DMS153 (cell line): ENCODE results near the gene KLK11.
"Not testable (repeated sequence)": the region's sequence is repeated elsewhere in the genome, so short reads cannot be mapped to it uniquely, and the experiment has no call there.

Experiments
- DNase-seq: peaks from one replicate; lab custom pipeline; 2025; lab: John Stamatoyannopoulos, UW

Gene KLK11

GRCh38 chr19:51003316-51003715 is 23.1 kb downstream of the KLK11 start:
- DNase-seq, result no peak

DNA sequence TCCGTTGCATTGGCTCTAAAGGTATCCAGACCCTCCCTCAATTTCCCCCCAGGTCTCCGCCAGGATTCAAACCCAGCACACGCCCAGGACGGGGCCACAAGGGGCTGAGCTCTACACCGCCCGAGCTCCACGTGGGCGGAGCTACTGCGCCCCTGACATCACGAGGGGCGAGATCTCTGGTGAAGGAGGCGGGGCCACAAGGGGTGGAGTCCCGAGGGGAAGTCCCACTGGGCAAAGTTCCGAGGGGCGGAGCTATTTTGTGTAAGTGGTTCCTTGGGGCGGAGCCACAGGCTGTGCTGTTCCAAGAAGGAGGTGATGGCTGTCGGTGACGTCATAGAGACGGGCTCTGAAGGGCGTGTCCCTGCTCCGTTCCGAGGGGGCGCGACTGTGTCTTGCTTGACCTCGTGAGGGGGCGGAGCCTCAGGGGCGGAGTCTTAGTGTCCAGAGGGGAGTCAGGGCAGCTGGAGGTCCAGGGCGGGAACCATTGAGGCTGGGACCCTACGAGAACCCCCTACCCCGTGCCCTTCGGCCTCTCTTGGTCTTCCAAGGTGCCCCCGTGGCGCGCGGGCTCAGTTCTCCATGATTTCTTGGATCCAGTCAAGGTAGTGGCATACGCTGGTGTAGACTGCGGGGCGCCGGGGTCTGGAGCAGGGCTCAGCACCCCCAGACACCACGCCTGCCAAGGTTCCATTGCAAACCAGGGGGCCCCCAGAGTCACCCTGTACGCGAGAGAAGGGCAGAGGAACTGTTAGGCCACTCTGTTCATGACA is 23.7 kb downstream of the KLK11 start:
- no peak for DNase-seq

DNA sequence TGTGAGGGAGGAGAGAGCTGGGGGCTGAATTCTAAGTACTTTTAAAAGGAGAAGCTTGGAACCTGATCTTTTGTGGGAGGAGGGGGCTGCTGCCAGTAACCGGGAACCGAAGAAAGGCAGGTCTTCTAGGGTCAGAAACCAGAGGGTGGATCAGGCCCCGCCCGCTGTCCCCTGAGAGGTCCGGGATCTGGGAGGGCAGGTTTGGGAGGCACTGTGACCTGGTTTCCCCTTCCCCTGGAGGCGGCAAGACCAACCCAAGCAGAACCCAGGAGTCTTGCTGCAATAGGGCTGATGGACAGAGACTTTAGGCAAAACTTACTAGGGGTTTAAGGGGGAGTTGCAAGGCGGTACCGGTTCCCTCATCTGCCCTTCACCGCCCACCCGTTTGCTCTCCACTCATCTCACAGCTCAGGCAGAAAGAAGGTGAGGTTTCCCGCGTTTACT is 24.3 kb downstream of the KLK11 start:
- DNase-seq, result no peak

DNA sequence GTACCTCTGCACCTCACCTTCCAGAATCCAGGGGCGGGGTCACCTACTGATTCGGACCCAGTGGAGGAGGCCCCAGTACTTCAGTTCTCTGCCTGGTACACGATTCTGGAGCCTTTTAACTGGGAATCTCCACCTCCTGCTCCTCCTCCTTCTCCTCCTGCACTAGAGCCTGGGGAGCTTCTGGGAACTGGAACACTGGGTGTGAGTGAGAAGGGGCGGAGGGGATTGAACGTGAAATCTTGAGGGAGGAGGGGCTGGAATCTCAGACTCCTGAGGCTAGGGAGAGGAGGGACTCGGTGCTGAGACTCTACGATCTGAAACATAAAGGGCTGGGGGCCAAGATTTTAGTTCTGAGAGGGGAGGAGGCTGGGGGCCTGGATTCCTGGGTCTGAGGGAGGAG is 24.9 kb downstream of the KLK11 start, which contains the start of gene KLK8:
Gene KLK8 (minus strand): TSS at position 90 of the 400 bp plus-strand sequence. CDS start 437 bp downstream, outside the sequence.
- no peak for DNase-seq

DNA sequence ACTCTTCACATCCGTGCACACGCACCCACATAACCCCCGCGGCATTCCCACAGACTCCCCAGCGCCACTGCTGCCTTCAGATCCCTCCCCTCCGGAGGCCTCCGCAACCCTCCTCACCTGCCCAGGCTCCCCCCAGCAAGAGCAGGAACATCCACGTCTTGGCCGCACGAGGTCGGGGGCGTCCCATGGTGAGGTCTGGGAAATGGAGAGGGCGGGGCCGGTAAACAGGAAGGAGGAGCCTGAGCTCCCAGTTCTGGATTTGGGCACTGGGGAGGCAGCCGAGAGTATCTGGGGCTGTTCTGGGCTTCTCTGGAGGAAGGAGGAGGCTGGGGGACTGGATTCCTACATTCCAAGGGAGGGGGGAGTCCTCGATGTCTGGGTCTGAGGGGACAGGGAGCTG is 25.4 kb downstream of the KLK11 start:
- DNase-seq, result no peak

DNA sequence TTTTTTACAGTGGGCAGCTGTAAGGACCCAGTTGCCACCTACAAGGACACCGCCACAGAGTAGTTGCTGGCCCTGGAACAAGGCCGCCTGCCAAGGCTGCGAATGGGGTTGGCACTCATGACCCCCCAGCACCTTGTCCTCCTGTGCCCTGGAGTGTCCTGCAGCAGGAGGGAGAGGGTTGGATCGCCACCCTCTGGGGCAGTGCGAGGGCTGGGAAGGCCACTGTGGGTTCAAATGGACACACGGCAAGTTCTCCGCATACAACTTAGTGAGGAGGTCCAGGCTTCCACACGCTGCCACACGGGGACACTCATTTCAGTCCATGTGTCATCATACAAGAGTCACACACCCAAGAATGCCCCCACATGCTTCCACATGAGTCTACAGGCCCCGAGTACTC is 26.0 kb downstream of the KLK11 start:
- no peak for DNase-seq

- no peak for DNase-seq
Measured at GRCh38 chr19:50998686-50999085, 27.7 kb downstream of the KLK11 start.

DNA sequence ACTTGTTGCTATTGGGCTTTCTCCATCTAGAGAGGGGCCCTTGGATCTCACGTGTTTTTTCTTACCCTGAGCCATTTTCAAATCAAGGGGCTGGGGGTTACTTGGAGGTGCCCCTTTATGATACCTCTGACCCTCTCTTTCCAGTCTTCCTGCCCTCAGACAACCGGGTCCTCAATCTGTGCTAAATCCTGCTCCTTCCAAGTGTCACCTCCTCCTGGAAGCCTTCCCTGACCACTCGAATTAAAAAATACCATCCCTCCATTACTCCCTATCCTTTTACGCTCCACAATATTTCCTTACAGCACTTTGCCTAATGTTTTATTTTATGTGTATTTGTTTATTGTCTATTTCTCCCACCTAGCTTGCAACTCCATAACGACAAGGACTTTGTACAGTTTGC is 28.4 kb downstream of the KLK11 start:
- no peak for DNase-seq

GRCh38 chr19:50994129-50994528 is 32.3 kb downstream of the KLK11 start:
- no peak for DNase-seq

DNA sequence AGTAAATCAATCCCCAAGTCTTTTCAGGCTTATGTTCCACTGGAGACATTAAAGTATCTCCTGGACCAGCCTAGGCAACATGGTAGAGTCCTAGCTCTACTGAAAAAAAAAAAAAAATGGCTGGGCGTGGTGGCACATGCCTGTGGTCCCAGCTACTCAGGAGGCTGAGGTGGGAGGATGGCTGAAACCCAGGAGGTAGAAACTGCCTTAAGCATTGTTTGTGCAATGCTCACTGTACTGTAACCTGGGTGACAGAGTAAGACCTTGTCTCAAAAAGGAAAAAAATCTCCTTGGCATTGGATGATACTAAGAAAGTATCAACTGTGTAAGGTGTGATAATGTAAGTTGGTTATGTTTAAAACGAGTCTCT is 33.8 kb downstream of the KLK11 start:
- no peak for DNase-seq

DNA sequence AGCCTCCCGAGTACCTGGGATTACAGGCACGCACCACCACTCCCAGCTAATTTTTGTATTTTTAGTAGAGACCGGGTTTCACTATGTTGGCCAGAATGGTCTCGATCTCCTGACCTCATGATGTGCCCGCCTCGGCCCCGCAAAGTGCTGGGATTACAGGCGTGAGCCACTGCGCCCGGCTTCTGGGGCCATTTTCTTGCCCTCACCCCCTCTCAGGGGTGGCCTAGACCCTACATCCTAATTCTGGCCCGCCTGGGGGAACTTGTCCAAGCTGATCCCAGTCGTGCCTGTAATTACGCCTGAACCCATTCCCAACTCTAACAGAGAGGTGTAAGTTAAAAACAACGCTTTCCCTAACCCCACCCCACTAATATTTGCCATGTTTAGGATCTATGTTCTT is 42.0 kb downstream of the KLK11 start:
- not testable (repeated sequence) for DNase-seq

DNA sequence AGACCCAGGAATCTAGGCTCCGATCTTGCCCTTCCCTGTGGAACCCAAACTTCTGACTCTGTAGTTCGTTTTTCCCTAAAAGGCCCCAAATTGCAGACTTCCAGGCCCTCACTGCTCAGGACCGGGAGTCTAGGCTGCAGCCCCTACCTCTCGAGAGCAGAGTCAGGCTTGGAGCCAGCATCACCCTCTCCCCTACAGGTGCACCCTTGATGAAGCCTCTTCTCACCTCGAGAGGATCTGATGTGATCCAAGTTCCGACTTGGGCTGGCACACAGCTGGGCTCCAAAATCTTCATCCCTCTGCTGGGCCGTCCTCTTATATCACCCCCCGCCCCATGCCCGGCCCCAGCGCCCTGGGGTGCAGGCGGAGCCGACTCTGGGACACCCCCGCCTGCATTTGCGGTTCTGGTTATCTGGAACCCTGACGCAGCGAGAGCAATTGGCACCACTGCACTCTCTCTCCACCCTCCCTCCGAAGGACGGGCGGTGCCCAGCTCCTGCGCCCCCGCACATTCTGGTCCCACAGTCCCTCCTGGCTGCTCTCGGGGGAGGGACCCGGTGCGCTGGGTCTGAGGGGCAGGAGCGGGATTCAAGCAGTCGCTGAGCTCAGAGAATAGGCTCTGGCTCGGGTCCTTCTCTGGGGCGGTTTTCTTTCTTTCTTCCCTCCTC is 42.7 kb downstream of the KLK11 start, which contains the start of gene KLK7:
Gene KLK7 (minus strand): TSS at position 293 of the 668 bp plus-strand sequence. CDS start 1,518 bp downstream, outside the sequence.
- DNase-seq, result no peak

DNA sequence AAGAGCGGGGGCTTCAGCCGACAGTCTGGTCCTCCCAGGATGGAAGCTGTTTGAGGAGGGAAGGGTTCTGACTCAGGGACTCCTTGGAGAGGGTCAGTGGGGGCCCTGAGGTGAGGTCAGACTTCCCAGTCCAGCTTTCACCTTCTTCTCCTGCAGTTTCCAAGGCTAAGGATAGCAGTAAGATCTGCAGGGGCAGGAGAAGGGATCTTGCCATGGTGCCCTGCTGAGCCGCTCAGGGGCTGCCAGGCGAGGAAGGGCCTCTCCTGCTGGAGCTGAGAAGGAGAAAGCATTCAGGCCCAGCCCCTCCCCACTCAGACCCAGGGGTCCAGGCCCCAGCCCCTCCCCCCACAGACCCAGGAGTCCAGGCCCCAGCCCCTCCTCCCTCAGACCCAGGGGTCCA is 44.2 kb downstream of the KLK11 start:
- DNase-seq, result no peak

DNA sequence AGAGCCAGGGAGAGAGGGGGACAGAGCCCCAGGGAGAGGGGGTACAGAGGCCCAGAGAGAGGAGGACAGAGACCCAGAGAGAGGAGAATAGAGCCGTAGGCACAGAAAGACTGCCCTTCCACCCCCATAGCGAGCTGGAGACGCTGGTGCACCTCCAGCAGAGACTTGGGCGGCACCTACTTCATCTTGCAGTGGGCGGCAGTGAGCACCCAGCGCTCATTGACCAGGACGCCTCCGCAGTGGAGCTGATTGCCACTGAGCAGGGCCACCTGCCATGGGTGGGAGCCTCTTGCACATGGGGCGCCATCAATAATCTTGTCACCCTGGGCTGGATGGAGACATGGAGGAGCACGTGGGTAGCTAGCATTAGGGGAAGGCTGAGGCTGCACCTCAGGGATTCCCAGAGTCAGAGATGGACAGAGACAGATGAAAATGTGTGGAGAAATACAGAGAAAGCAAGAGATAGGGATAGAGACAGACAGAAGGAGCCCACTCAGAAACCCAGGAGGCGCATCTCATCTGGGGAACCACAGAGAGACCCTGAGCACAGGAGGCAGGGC is 44.7 kb downstream of the KLK11 start:
- no peak for DNase-seq

DNA sequence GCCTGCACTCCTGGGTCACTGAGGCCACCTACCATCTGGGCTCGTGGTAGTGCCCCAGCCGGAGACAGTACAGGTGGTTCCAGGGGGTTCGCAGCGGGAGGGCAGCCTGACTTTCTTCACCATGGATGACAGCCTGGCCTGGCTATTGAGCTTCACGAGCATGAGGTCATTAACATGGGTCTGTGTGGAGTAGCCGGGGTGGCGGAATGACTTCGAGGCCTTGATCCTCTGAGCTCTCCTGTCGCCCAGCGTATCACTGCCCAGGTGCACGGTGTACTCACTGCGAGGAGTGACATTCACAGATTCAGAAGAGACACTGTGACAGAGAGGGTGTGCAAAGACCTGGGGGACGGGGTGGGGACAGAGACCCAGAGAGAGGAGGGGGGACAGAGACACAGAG is 46.2 kb downstream of the KLK11 start:
- DNase-seq, result no peak

GRCh38 chr19:50979758-50980157 is 46.7 kb downstream of the KLK11 start:
- DNase-seq, result no peak

GRCh38 chr19:50978772-50979390 is 47.5 kb downstream of the KLK11 start:
- no peak for DNase-seq

DNA sequence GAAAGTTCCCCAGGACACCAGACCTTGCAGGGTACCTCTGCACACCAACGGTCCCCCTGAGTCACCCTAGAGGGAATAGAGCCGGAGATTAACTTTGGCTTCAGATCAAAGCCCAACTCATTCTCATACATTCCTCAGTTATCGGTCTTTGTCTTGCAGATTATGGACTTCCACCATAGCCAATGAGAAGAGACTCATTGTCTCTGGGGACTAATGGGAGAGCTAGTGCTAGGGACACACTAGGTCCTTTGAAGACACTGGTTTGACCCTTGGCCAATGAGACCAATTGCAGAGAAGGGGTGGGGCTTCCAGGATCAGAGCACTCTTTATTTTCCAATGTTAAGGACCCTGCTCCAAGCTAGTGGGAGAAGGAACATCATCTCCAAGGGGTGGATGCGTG is 48.8 kb downstream of the KLK11 start:
- DNase-seq, result no peak

- DNase-seq, result no peak
Measured at GRCh38 chr19:50975766-50976165, 50.6 kb downstream of the KLK11 start.

DNA sequence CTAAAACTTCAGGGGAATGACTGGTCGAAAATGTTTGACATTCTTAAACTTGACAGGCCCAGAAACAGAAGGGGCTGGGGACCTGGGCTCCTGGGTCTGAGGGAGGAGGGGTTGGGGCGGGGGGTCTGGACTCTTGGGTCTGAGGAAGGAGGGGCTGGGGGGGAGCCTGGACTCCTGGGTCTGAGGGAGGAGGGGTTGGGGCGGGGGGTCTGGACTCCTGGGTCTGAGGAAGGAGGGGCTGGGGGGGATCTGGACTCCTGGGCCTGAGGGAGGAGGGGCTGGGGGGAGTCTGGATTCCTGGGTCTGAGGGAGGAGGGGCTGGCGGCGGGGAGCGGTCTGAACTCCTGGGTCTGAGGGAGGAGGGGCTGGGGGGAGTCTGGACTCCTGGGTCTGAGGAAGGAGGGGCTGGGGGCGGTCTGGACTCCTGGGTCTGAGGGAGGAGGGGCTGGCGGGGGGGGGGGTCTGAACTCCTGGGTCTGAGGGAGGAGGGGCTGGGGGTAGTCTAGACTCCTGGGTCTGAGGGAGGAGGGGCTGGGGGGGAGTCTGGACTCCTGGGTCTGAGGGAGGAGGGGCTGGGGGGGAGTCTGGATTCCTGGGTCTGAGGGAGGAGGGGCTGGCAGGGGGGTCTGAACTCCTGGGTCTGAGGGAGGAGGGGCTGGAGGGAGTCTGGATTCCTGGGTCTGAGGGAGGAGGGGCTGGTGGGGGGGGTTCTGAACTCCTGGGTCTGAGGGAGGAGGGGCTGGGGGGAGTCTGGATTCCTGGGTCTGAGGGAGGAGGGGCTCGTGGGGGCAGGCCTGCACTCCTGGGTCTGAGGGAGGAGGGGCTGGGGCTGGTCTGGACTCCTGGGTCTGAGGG is 51.5 kb downstream of the KLK11 start:
- DNase-seq, result no peak

DNA sequence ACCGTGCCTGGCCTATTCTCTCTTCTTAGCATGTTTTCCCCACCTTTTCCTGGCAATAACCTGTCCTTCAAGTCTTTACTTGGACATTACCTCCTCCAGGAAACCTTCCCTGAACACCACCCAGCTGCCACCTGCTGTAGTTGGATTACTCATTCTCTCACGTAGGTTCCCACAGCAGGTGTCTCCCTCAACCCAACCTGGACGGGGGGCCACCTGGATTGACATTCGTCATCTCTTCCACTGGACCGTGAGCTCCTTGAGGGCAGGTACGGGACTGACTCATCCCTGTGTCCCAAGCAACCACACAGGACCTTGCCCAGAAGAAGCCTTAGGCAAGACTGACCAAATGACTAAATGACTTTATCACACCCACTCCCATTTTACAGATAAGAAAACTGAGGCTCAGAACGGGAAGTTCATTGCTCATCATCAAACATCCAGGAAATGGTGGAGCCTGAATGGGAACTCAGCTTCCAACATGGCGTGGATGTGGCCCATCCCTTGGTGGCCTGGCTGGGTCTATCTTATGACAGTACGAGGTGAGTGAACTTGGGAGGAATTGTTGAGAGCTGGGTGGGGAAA is 53.5 kb downstream of the KLK11 start:
- DNase-seq, result no peak
